GM12874 (cell line): ENCODE measurements around the gene DCTN2.

Experiments
- TF ChIP-seq, protein P1 (sequence below): IDR thresholded peaks from 2 replicates; pipeline ENCODE4 v1.5.1; 2011; ENCODE audit warnings: low read depth, mild to moderate bottlenecking, control low read depth, low read length, moderate library complexity; ENCODE audit not compliant: insufficient read depth

Gene DCTN2

DNA sequence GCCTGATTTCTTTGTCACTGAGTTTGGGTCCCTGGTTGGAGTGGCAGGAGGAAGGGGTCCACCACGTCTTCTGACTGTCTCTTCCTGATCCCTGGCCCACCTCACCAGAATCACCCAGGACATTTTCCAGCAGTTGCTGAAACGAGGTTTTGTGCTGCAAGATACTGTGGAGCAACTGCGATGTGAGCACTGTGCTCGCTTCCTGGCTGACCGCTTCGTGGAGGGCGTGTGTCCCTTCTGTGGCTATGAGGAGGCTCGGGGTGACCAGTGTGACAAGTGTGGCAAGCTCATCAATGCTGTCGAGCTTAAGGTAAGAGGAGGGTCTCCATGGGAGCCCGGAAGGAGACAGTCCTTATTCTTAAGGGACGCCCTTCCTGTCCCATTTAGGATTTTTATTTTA is 46.8 kb downstream of the DCTN2 start:
- TF ChIP-seq, protein P1, sequence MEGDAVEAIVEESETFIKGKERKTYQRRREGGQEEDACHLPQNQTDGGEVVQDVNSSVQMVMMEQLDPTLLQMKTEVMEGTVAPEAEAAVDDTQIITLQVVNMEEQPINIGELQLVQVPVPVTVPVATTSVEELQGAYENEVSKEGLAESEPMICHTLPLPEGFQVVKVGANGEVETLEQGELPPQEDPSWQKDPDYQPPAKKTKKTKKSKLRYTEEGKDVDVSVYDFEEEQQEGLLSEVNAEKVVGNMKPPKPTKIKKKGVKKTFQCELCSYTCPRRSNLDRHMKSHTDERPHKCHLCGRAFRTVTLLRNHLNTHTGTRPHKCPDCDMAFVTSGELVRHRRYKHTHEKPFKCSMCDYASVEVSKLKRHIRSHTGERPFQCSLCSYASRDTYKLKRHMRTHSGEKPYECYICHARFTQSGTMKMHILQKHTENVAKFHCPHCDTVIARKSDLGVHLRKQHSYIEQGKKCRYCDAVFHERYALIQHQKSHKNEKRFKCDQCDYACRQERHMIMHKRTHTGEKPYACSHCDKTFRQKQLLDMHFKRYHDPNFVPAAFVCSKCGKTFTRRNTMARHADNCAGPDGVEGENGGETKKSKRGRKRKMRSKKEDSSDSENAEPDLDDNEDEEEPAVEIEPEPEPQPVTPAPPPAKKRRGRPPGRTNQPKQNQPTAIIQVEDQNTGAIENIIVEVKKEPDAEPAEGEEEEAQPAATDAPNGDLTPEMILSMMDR = no peak

DNA sequence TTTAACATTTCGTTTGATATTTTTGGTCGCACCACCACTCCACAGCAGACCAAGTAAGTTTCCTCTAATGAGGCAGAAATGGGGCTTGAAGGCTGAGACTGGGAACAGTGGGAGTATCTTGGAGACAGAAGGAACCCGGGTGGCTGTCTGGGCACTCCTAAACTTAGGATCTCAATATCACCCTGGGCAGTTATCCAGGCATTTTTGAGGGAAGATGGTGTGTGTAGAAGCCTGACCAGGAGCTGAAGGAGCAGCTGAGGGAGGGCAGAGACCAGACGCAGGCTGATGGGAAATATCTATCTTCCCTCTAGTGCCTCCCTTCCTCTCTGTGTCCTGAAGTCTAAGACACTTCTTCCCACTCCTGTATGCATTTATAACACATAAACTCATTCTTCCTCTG is 48.4 kb downstream of the DCTN2 start:
- TF ChIP-seq, protein P1 = no peak

DNA sequence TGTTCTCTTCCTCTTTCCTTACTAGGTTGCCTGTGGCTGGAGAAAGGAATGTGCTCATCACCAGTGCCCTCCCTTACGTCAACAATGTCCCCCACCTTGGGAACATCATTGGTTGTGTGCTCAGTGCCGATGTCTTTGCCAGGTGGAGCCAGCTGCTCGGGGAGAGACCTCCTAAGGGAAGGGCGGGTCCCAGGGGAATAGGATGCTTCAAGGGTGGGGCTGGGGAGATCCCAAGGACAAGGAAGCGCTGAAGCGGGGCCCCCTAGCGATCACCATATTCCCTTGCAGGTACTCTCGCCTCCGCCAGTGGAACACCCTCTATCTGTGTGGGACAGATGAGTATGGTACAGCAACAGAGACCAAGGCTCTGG is 48.9 kb downstream of the DCTN2 start:
- TF ChIP-seq, protein P1 = no peak

DNA sequence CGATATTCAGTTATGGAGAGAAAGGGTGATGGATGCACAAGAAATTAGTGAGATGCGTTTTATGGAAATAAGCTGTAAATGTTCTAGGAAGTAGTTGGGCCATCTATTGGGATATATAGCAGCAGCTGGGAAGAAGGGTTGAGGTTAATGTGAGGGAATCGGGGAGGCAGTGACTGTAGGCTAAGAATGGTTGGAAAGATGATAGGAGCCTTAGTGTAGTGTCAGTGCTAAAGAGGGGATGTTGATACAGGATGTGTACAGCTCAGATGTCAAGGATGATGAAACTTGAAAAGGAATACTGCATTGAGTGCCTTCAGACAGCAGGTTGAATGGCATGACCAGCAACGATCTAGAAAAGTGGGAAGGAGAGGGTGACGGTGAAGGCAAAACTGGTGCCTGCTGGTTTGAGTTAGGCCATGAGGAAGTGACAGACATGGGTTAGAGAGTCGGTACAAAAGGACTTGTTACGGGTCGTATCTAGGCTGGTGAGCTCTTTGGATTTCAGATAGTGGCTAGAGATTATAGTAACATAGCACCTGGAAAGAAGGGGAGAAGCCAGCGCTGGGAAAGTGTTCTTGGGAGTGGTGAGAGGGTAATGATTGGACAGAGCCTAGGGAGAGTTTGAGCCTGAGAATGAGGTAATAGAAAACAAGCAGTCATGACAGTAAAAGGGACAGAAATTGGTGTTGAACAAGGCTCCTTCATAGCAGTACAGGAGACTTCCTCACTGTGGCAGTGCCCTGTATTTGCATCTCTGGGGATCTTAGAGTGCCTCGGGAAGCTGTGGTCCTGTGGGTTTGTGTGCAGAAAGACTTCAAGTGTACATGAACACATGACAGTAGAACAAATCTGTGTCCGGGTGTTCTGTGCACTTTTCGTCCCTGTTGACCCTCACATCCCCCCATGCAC is 49.5 kb downstream of the DCTN2 start:
- TF ChIP-seq, protein P1 = no peak

DNA sequence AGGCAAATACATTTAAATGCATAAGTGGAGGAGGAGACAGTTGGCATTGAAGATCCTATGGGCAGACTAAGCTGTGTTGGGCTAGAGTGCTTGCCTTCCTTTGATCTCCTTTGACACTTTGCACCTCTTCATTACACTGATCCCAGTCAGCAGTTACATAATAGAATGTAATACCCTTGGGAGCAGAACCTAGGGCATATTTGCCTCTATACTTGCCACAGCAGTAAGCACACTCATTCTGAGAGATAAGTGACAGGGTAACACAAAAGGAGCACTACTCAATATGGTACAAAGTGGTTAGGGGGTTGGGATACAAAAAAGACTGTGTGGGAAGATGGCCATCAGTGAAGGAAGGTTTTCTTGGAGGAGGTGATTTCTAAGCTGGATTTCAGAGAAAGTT is 50.2 kb downstream of the DCTN2 start:
- TF ChIP-seq, protein P1 = no peak

DNA sequence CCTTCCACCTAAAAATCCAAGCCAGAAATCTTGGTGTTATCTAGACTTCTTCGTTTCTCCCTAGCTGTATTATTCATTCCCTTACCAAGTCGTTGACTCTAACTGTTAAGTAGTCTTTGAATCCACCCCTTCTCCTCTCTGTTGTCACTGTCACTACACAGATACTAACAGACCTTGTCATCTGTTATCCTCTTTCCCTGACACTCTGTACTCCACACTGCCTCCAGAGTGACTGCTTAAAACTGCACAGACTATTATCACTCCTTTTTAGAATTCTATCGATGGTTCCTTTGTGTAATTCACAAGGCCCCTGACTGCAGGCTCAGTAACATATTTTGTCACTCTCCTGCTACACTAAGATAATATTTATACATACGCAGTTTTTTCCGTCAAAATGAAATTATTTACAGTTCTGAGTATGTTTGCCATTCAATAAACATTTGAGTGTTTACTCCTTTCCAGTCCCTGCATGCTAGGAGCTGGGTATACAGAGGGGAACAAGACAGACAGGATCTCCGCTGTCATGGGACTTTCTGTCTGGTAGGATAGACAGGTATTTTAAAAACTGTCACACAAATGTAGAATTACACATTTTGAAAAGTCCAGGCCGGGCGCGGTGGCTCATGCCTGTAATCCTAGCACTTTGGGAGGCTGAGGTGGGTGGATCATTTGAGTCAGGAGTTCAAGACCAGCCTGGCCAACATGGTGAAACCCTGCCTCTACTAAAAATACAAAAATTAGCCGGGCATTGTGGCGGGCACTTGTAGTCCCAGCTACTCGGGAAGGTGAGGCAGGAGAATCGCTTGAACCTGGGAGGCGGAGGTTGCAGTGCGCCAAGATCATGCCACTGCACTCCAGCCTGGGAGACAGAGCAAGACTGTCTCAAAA is 55.4 kb downstream of the DCTN2 start:
- TF ChIP-seq, protein P1 = peak; percentile 22; the same call in 1 of the 2 replicates

DNA sequence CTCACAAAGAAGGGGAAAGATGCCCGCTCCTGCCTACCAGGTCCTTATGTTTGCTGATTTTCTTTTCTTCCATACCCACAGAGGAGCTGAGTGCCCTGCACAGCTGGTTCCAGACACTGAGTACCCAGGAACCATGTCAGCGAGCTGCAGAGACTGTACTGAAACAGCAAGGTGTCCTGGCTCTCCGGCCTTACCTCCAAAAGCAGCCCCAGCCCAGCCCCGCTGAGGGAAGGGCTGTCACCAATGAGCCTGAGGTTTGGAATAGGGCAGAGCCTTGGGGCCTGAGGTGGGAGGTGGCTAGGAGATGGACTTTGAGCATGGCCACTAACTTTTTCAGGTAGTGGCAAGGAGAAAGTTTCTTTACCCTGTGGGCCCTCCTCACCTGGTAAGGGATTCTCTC is 56.9 kb downstream of the DCTN2 start:
- TF ChIP-seq, protein P1 = no peak
